Colonic mucosa (tissue), 4 donors: ENCODE data around the gene METTL1. TPM values are rescaled to one million over a fixed set of nuclear protein-coding genes. Genes with fewer than 3 reads are reported as not detected.
A peak's percentile ranks its signal among the peaks of the same experiment; 100 is the strongest.
"Not testable (repeated sequence)": the region's sequence is repeated elsewhere in the genome, so short reads cannot be mapped to it uniquely, and the experiment has no call there.

Source experiments
- DNase-seq: peaks from one replicate; pipeline ENCODE4 v3.0.0-alpha.2; 2020
- H3K27ac ChIP-seq: fragments of 200-600 bp; one replicate; pipeline ENCODE4 v1.8.0; 2021
- H3K27me3 ChIP-seq: fragments of 200-600 bp; one replicate; pipeline ENCODE4 v1.8.0; 2021
- H3K36me3 ChIP-seq: fragments of 200-600 bp; one replicate; pipeline ENCODE4 v1.8.0; 2021
- H3K4me1 ChIP-seq: fragments of 200-600 bp; one replicate; pipeline ENCODE4 v1.8.0; 2021; ENCODE audit warnings: mild to moderate bottlenecking
- H3K4me3 ChIP-seq: fragments of 200-600 bp; one replicate; pipeline ENCODE4 v1.8.0; 2021
- H3K9ac ChIP-seq, 2 donors: one replicate each; pipeline ENCODE4 v1.7.0; 2013; ENCODE audit warnings: control low read depth in 2 of 2, low read depth in 2 of 2, low read length in 2 of 2
- H3K9me3 ChIP-seq: fragments of 200-600 bp; one replicate; pipeline ENCODE4 v1.8.0; 2021
- CTCF ChIP-seq: fragments of 200-600 bp; IDR thresholded peaks from one replicate; pipeline ENCODE4 v1.8.0; 2022; ENCODE audit warnings: antibody characterized with exemption, mild to moderate bottlenecking
- intact Hi-C: fragments of 100-400 bp; cut with DNase I; formaldehyde crosslinking; loops from one replicate; pipeline ENCODE4 v1.14.1; 2022
- total RNA-seq, 2 donors: library from RNA; stranded (reverse); fragmentation: NEBNext Ultra II Directional in 1 of 2; extraction: Animal tissue kit (Norgen Biotek cat#: 25700) in 1 of 2; gene quantifications; one replicate each; pipeline ENCODE4 v1.2.1, GENCODE V29; 2021
- donor health status: healthy.
- donor health status: DM: no; HTN: no; CAD: no.
- donor health status: DM: no; HTN: no; CAD: no.

The METTL1 gene
- 10 to 100 TPM in 1 of 2 donors, 1 to 10 TPM in 1; 7.1 to 18.9 TPM for total RNA-seq

DNA sequence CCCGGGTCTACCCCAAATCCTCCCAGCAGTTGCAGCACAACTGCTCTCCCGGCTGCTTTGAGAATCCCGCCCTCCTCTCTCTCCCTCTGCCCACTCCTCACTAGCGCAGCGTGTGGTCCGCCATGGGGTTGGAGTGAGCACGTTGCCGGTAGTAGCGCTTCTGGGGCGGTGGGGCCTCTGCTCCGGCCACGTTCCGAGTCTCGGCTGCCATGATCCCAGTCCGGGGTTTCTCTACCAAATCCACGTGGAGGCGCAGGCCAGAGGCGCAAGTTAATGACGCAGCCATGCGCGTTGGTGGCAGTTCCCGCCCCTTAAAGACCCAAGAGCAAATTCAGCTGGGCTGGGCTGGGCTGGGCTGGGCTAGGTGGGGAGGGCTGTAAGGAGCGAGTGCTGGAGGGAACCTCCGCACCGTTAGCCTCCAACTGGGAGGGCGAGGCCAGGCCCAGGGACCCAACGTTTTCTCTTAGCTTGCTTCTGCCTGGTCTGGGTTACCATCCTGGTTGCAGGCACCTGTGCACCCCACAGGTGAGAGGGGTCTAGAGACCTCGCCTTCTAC lies at the start of gene METTL1:
Gene METTL1, minus strand, starts transcription at position 233 of the 556 bp plus-strand sequence. Its CDS starts 22 bp downstream, at position 211.
- no peaks in the 10 kb centered on the region for H3K36me3 ChIP-seq
- no peaks in the 10 kb centered on the region for H3K9me3 ChIP-seq
- H3K4me1 ChIP-seq: peaks cover 4% of the 10 kb centered on the region
- H3K27me3 ChIP-seq: peaks cover 1% of the 10 kb centered on the region
- H3K9ac ChIP-seq: peak within 1 kb of the TSS; percentile 85 to 94
- DNase-seq: peak; percentile 97
- TF ChIP-seq CTCF: no peak
- intact Hi-C loops: no loop called here
- peak within 1 kb of the TSS; percentile 80 for H3K4me3 ChIP-seq
- peak within 1 kb of the TSS; percentile 95 for H3K27ac ChIP-seq

DNA sequence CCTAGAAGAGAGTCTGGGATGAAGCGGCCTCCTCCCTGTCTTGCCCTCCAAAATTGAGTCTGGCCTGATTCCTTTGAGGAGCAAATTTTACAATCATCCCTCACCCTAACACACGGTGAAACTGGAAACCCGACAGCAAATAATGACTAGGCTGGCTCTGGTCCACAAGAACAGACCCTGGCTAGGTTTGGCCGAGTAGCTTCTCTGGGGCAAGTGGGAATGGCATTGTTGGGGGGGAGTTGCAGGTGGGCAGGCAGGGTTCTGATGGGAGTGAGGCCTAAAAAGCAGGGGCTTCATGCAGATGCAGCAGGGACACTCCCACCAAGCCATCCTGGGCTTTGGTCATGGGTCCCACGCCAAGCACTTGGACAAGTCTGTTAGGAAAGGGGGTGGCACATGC lies 49.1 kb upstream of the METTL1 start:
- intact Hi-C loops, H3K4me3 ChIP-seq, H3K9me3 ChIP-seq, H3K27me3 ChIP-seq, H3K27ac ChIP-seq, H3K9ac ChIP-seq, DNase-seq: not testable (repeated sequence)
- H3K36me3 ChIP-seq: peaks cover 40% of the 10 kb centered on the region
- peaks cover 10% of the 10 kb centered on the region for H3K4me1 ChIP-seq

- H3K4me3 ChIP-seq, H3K27me3 ChIP-seq, H3K27ac ChIP-seq, H3K9me3 ChIP-seq, intact Hi-C loops, H3K9ac ChIP-seq, DNase-seq: not testable (repeated sequence)
- Histone ChIP-seq H3K36me3 (peaks cover 32% of the 10 kb centered on the region), H3K4me1 (peaks cover 10% of the 10 kb centered on the region)
These were observed 48.2 kb upstream of the METTL1 start for GRCh38 chr12:57820119-57820518.

GRCh38 chr12:57817990-57818331 lies 46.1 kb upstream of the METTL1 start:
- Histone ChIP-seq H3K36me3 (peaks cover 12% of the 10 kb centered on the region), H3K4me1 (peaks cover 10% of the 10 kb centered on the region)
- DNase-seq, H3K27me3 ChIP-seq, H3K9me3 ChIP-seq, intact Hi-C loops, H3K9ac ChIP-seq, H3K27ac ChIP-seq, H3K4me3 ChIP-seq: not testable (repeated sequence)

GRCh38 chr12:57817261-57817989 lies 45.5 kb upstream of the METTL1 start:
- peaks cover 6% of the 10 kb centered on the region for H3K36me3 ChIP-seq
- TF ChIP-seq CTCF: no peak

DNA sequence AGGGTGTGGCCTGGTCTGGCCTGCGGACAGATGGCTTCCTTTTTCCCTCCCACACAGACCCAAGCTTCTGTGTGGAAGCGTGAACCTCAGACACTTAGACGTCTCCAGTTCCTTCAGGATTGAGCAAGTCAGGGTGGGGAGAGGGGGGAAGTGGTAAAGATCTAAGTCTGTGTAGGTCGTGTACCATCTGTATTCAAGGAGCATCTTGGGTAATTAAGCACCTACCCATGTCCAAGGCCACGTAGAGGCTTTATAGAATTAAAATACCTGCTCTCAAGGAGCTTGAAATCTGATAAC lies 44.9 kb upstream of the METTL1 start:
- intact Hi-C loops: no loop called here
- TF ChIP-seq CTCF: no peak
- H3K4me1 ChIP-seq: peaks cover 10% of the 10 kb centered on the region
- no peaks in the 10 kb centered on the region for H3K27me3 ChIP-seq
- H3K27ac ChIP-seq: peak overlapping the region; percentile 28
- no peak overlapping the region for H3K9ac ChIP-seq
- H3K4me3 ChIP-seq: no peak overlapping the region
- peaks cover 4% of the 10 kb centered on the region for H3K36me3 ChIP-seq
- no peak for DNase-seq
- H3K9me3 ChIP-seq: no peaks in the 10 kb centered on the region

More at GRCh38 chr12:57817261-57817989, 45.5 kb upstream of the METTL1 start:
- no peak overlapping the region for H3K9ac ChIP-seq
- DNase-seq: no peak
- intact Hi-C loops: no loop called here
- H3K4me3 ChIP-seq: no peak overlapping the region
- H3K4me1 ChIP-seq: peaks cover 10% of the 10 kb centered on the region
- no peaks in the 10 kb centered on the region for H3K9me3 ChIP-seq
- no peaks in the 10 kb centered on the region for H3K27me3 ChIP-seq
- peak overlapping the region; percentile 28 for H3K27ac ChIP-seq
